Measurements from ENCODE around the gene HP.

Gene HP

DNA sequence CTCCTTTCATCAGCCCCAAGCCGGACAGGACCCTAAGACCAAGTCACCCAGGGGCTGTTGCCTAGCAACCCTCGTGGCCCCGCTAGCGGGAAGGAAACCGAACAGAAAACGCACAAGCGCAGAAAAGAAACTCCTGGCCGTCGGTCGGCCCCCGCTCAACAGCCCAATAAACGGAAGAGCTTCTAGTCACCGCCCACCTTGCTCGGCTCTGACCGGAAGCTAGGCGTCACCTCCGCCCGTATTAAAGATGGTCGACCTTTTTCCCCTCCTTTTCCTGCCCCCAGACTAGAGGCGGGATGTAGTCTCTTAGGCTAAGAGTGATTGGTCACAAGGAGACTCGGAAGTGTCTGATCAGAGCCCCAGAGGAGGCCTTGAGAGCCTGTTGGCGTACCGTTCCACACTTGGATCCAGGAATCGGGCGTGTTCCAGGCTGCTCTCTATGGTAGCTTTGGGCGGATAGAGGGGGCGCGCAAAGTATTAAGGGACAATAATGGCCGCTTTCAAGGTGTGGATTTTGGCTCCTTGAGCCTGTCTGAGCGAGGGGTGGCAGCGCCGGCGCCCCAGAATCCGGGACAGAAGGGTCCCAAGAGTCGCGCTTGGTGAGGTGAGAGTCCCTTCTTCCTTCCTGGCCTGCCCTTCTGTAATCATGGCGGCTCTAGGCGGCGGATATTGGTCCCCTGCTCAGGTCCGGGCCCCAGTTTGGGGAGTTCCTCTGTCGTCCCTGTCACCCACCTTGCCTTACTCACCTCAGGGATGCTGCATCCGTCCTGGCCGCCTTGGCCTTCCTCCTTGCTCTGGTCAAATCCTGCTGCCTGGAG, 39.4 kb downstream of the HP start, which contains the start of the genes DHX38 and TXNL4B:
DHX38 (plus strand) TSS at position 400 of the 818 bp plus-strand sequence. CDS start 2,311 bp downstream, outside the sequence.
TXNL4B (minus strand) TSS at position 173 of the 818 bp plus-strand sequence. CDS start 2,871 bp downstream, outside the sequence.
- DNase-seq: peak; percentile 64 to 78

DNA sequence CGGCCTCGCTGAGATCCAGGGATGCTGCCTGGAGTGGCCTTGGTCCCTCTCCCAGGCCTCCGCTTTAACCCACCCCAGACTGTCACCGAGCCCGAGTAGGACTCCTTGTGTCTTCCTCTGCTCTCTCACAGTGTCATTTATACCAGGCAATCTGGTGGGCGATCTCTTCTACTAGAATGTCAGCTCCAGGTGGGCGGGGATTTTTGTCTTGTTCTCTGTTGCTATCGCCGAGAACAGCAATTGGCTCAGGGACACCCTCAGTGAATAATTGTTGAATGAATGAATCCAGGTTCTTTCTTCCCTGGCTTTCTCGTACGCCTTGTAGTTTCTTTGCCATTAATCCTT, 39.9 kb downstream of the HP start:
- DNase-seq: no peak

DNA sequence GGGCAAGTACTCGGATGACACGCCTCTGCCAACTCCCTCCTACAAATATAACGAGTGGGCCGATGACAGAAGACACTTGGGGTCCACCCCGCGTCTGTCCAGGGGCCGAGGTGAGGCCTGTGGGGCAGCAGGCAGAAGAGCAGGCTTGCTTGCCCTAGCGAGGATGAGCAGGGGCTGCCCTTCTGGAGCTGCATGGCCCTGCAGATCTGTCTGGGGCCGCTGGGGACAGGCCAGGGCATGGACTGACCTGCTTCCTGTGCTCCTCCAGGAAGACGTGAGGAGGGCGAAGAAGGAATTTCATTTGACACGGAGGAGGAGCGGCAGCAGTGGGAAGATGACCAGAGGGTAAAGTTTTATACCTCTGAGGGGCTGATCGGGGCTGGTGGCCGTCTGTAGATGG, 44.6 kb downstream of the HP start:
- no peak for DNase-seq

DNA sequence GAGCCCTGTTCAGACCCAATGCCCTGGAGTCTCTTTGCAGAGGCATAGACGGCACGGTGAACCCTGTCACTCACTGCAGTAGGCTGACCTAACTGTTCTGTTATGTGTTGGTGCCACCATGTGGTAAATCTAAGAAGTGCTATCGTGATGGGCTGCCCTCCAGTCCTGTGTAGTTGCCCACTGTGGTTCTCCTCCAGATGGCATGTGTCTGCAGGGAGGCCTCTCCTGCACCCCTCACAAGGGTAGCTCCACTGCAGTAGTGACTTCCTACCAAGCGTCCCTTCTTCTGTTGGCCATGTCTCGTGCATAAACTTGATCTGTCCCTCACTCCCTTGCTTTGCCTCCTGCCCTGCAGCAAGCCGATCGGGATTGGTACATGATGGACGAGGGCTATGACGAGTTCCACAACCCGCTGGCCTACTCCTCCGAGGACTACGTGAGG, 45.1 kb downstream of the HP start:
- no peak for DNase-seq

DNA sequence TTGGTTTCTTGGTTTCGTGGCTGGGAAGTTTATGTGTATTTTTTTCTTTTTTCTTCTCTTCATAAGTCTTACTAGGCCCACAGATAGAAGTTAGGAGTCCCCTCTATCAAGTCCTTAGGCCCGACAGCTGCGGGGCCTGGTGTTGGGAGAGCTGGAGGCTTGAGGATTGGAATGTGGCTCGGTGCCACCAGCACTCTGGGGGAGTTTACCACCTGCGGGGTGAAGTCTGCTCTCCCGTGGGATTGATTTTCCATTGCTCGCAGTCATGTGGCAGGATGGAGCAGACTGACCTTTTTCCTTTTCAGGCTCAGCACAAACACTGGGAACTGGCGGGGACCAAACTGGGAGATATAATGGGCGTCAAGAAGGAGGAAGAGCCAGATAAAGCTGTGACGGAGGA, 46.9 kb downstream of the HP start:
- DNase-seq: no peak

DNA sequence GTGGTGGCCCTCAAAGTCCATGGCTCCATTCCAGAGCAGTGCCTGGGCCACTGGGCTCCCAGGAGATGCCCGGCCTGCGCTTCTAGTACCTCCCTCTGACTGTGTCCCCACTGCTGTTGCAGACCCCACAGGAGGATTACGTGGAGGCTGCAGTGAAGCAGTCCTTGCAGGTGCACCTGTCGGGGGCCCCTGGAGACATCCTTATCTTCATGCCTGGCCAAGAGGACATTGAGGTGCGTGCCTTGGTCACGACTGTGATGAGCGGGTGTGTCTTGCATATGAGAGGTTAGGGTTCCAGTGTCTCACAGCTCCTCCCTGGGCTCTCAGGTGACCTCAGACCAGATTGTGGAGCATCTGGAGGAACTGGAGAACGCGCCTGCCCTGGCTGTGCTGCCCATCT, 50.6 kb downstream of the HP start:
- no peak for DNase-seq

DNA sequence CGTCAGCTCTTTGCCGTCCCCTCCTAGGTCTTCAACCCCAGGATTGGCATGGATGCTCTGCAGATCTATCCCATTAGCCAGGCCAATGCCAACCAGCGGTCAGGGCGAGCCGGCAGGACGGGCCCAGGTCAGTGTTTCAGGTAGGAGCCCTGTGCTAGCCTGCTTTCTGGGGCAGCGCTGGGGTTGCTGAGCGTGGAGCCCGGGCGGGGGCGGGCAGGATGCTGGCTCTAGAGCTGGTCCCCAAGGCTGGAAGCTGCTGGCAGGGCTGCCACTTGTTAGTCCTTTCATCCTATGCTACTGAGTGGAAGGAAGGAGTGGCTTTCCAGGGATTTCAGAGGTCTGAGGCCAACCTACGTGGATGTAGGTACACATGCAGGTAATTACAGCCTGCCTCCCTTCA, 51.7 kb downstream of the HP start:
- DNase-seq: no peak

DNA sequence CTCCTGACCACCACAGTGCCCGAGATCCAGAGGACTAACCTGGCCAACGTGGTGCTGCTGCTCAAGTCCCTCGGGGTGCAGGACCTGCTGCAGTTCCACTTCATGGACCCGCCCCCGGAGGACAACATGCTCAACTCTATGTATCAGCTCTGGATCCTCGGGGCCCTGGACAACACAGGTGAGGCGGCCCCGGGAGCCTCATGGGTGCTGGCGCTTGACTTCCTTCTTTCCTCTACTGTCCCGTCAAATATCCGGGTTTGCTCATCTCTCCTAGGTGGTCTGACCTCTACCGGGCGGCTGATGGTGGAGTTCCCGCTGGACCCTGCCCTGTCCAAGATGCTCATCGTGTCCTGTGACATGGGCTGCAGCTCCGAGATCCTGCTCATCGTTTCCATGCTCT, 53.1 kb downstream of the HP start:
- no peak for DNase-seq

DNA sequence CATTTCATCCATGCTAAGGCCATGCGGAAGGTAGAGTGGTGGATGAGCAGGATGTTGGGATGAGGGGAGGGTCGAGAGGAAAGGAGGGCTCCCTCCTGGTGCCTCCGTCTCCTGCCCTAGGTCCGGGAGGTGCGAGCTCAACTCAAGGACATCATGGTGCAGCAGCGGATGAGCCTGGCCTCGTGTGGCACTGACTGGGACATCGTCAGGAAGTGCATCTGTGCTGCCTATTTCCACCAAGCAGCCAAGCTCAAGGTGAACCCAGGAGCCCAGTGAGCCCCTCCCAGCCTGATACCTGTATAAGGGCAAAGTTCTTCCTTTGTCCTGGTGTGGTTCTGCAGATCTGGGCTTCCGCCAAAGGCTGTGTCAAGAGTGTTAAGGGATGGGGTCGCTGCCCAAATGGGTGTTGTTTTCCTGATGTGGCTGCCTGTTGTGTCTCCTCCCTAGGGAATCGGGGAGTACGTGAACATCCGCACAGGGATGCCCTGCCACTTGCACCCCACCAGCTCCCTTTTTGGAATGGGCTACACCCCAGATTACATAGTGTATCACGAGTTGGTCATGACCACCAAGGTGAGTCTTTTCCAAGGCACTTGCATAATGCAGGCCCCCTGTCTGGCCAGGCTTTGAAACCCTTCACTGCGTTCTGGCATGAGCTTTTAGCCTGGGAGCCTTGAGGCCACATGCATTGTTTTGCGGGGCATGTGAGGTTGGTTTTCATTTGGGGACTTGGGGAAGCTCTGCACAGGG, 54.2 kb downstream of the HP start:
- no peak for DNase-seq

DNA sequence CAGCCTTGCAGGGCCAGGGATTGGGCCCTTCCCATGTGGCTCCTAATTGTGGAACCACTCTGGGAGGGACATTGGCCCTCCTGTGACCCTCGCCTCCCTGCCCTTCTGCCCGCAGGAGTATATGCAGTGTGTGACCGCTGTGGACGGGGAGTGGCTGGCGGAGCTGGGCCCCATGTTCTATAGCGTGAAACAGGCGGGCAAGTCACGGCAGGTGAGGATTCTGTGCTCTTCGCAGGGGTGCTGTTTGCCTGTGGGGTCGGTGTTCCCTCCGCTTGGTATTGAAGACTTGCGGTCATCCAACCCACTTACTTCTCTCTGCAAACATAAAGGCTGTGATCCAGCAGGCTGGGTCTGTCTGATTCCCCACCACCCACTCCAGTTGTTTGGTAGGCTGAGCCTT, 55.0 kb downstream of the HP start:
- no peak for DNase-seq

DNA sequence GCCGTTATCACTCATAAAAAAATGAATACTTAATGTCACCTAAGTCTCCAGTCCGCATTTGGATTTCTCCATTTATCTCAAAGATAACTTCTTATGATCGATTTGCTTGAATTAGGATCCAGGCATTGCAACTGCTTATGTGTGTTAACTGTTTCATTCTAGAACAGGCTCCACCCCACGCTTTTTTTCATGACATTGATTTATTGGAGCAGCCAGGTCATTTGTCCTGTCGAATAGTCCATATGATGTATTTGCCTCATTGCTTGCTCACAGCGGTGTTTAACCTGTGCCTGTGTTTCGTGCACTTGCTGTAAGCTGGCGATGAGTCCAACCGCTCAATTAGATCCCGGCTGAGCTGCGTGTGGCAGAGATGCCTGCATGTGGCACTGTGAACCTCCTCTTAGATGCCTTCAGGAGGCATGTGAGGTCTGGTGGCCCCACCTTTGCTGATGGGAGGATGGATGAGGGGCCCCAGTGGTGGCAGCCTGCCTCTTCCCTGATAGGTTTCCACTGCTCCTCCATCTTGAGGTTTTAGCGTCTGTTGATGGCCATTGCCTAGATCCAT, 55.7 kb downstream of the HP start:
- DNase-seq: no peak
